C4-2B (cell line): ENCODE results near the gene PRKG1.

Experiments
- CTCF ChIP-seq: fragments of 450-650 bp; conservative IDR thresholded peaks from 2 replicates; pipeline ENCODE4 v1.5.1; 2017; ENCODE audit warnings: mild to moderate bottlenecking
- ZFX ChIP-seq: fragments of 450-650 bp; IDR thresholded peaks from 2 replicates; pipeline ENCODE4 v1.6.1; 2017

- TF ChIP-seq CTCF, result no peak
- TF ChIP-seq ZFX, result no peak
These were observed 709.7 kb downstream of the PRKG1 start for GRCh38 chr10:51783941-51784340.
